Fibroblast of villous mesenchyme (primary cell): ENCODE data around the gene SLC25A34. TPM values are rescaled to one million over a fixed set of nuclear protein-coding genes. Genes with fewer than 3 reads are reported as not detected.

Experiments
- DNase-seq: peaks from one replicate; pipeline ENCODE4 v3.0.0-alpha.2; 2010; ENCODE audit warnings: low read depth
- H3K4me3 ChIP-seq: 2 replicates; pipeline ENCODE4 v1.5.1; 2011; ENCODE audit warnings: low read depth, mild to moderate bottlenecking, low read length
- total RNA-seq: library from RNA; depleted of rRNA; stranded (reverse); fragments of >200 nt; gene quantifications from 2 replicates; pipeline ENCODE4 v1.2.3, GENCODE V29; 2012
- TF ChIP-seq, protein P1 (sequence below): IDR thresholded peaks from 2 replicates; pipeline ENCODE4 v1.5.1; 2012; ENCODE audit warnings: low read depth, mild to moderate bottlenecking, low read length; ENCODE audit not compliant: insufficient read depth

Gene SLC25A34
- total RNA-seq, 1 donor, result 0.43 TPM

GRCh38 chr1:15771836-15772515, 35.9 kb downstream of the SLC25A34 start:
- TF ChIP-seq, protein P1, sequence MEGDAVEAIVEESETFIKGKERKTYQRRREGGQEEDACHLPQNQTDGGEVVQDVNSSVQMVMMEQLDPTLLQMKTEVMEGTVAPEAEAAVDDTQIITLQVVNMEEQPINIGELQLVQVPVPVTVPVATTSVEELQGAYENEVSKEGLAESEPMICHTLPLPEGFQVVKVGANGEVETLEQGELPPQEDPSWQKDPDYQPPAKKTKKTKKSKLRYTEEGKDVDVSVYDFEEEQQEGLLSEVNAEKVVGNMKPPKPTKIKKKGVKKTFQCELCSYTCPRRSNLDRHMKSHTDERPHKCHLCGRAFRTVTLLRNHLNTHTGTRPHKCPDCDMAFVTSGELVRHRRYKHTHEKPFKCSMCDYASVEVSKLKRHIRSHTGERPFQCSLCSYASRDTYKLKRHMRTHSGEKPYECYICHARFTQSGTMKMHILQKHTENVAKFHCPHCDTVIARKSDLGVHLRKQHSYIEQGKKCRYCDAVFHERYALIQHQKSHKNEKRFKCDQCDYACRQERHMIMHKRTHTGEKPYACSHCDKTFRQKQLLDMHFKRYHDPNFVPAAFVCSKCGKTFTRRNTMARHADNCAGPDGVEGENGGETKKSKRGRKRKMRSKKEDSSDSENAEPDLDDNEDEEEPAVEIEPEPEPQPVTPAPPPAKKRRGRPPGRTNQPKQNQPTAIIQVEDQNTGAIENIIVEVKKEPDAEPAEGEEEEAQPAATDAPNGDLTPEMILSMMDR, result no peak
- H3K4me3 ChIP-seq, result no peak overlapping the region
- DNase-seq, result peak; percentile 59

DNA sequence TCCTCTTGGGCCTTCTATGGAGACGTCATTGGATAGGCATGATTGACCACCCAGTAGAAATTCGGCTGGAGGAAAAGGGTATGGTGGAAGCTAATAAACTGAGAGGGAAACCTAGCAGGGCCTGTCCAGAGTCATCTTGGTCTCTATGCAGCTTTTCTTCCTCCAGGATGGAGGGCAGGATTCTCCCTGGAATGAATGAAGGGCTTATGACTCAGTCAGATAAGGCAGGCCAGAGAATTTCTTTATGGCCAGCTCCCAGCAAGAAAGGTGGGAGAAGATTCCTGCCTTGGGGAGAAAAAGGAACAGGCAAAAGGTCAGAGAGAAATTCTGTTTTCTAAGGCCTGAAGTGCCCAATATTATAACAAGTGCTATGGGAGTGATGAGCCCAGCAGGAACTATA, 39.6 kb downstream of the SLC25A34 start:
- no peak for DNase-seq
- TF ChIP-seq, protein P1, result no peak
- no peak overlapping the region for H3K4me3 ChIP-seq

DNA sequence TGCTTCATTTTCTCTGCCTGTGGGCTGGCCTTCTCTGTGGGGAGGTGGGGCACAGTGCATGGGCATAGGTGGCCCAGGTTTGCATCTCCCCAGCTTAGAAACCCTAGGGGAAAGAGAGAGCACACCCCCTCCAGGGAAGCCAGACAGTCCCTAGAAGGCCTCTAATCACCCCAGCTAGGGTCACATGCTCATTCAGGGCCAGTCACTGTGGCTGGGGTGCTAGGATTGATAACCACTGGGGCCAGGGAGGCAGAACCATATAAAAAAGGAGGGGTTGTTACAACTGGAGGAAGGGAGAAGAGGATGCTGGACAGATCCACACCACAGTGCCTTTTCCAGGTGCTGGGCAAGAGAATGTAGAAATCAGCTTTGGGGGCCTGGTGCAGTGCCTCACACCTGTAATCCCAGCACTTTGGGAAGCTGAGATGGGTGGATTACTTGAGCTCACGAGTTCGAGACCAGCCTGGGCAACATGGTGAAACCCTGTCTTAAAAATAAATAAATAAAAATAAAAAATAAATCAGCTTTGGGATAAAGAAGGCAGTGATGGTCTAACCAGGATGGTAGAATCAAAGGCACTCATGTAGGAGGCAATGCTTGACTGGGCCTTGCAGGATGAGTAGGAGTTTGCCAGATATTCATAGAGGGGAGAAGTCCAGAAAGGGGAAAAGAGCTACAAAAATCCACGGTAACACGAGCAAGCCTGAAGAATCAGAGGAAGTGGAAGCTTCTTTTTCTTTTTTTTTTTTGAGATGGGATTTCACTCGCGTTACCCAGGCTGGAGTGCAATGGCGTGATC, 42.0 kb downstream of the SLC25A34 start:
- DNase-seq, result no peak
- TF ChIP-seq, protein P1, result no peak
- H3K4me3 ChIP-seq, result no peak overlapping the region

GRCh38 chr1:15785683-15786082, 49.6 kb downstream of the SLC25A34 start:
- TF ChIP-seq, protein P1, result no peak
- DNase-seq, result no peak
- H3K4me3 ChIP-seq, result no peak overlapping the region

DNA sequence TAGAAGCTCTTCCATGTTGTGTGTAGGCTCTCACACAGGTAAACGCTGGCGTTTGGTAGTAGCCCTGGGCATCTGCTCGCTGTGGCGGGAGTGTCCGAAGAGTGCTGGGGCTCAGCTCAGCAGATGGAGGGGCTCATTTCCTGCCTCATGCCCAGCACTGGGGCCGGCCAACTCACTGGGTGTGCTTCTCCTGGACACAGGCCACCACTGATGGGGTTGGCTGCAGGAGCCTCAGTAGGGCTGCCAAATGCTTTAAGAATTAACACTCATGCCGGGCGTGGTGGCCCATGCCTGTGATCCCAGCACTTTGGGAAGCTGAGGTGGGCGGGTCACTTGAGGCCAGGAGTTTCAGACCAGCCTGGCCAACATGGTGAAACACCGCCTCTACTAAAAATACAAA, 50.5 kb downstream of the SLC25A34 start:
- DNase-seq, result no peak
- TF ChIP-seq, protein P1, result no peak

GRCh38 chr1:15788624-15789301, 52.7 kb downstream of the SLC25A34 start:
- H3K4me3 ChIP-seq, result no peak overlapping the region
- peak; percentile 51 for DNase-seq
- TF ChIP-seq, protein P1, result no peak

More for the DNA sequence above, 50.5 kb downstream of the SLC25A34 start:
- no peak overlapping the region for H3K4me3 ChIP-seq

Other genes with a start within 250 kb of the SLC25A34 start
- gene CASP9, start 212.0 kb upstream of the SLC25A34 start, total RNA-seq, result 5.8 and 7.3 TPM in 2 replicates
- 14.2 and 27.2 TPM in 2 replicates for gene DNAJC16, start 209.4 kb upstream of the SLC25A34 start, total RNA-seq
- gene AGMAT, start 151.2 kb upstream of the SLC25A34 start, total RNA-seq, result 2.3 and 2.6 TPM in 2 replicates
- 15.5 and 21.3 TPM in 2 replicates for gene DDI2, start 118.8 kb upstream of the SLC25A34 start, total RNA-seq
- gene PLEKHM2, start 51.9 kb upstream of the SLC25A34 start, total RNA-seq, result 54.0 and 61.8 TPM in 2 replicates
- not detected in 2 replicates for gene TMEM82, start 6.2 kb downstream of the SLC25A34 start, total RNA-seq
- gene FBLIM1, start 22.5 kb downstream of the SLC25A34 start, total RNA-seq, result 188 and 255 TPM in 2 replicates
- 1.3 and 1.9 TPM in 2 replicates for gene UQCRHL, start 71.4 kb downstream of the SLC25A34 start, total RNA-seq
- 25.4 and 30.2 TPM in 2 replicates for gene SPEN, start 111.4 kb downstream of the SLC25A34 start, total RNA-seq
- 22.5 and 31.5 TPM in 2 replicates for gene ZBTB17, start 239.8 kb downstream of the SLC25A34 start, total RNA-seq